Thyroid gland (tissue), 4 donors: ENCODE results near the gene PARD3.

Source experiments
- CTCF ChIP-seq, 6 experiments: fragments of 200-600 bp in 3 of 6; fragments of 450-650 bp in 3 of 6; sonication (generic) in 3 of 6; IDR thresholded peaks; one replicate each; pipeline ENCODE4 v1.5.1; 2016 to 2019; ENCODE audit warnings: antibody characterized with exemption in 6 of 6, mild to moderate bottlenecking in 2 of 6, inconsistent platforms in 1 of 6, moderate library complexity in 1 of 6
- POLR2A ChIP-seq, 2 donors: fragments of 450-650 bp; IDR thresholded peaks; one replicate each; pipeline ENCODE4 v1.6.1; 2017; ENCODE audit warnings: antibody characterized with exemption in 2 of 2, mild to moderate bottlenecking in 2 of 2, moderate library complexity in 1 of 2

GRCh38 chr10:34171957-34172527, 643.1 kb downstream of the PARD3 start:
- TF ChIP-seq CTCF (IDR thresholded peaks at IDR 0.05) (no peak), POLR2A (IDR thresholded peaks at IDR 0.05) (no peak)
